GM12878 (cell line): Measurements from ENCODE around the gene ASAH2.
"Not testable (repeated sequence)": the region's sequence is repeated elsewhere in the genome, so short reads cannot be mapped to it uniquely, and the experiment has no call there.

Source experiments
- ATF2 ChIP-seq: IDR thresholded peaks from 2 replicates; pipeline ENCODE4 v1.6.1; 2012; ENCODE audit warnings: low read length, inconsistent platforms
- EP300 ChIP-seq, 2 experiments: fragments of 150-350 bp in 1 of 2; IDR thresholded peaks; 2 replicates each; pipeline ENCODE4 v1.6.1; 2011 to 2012; ENCODE audit warnings: low read depth in 2 of 2, low read length in 2 of 2, borderline replicate concordance in 1 of 2, improper control_type of control experiment in 1 of 2, inconsistent platforms in 1 of 2; ENCODE audit not compliant: control insufficient read depth in 1 of 2
- EZH2 ChIP-seq: IDR thresholded peaks from 2 replicates; pipeline ENCODE4 v1.6.1; 2012; ENCODE audit warnings: low read depth, mild to moderate bottlenecking, control low read depth, inconsistent platforms, low read length, borderline replicate concordance; ENCODE audit not compliant: control insufficient read depth
- IKZF1 ChIP-seq: fragments of 450-650 bp; conservative IDR thresholded peaks from 2 replicates; pipeline ENCODE4 v1.6.1; 2017; ENCODE audit warnings: antibody characterized with exemption, mild to moderate bottlenecking
- MXI1 ChIP-seq: fragments of 150-350 bp; IDR thresholded peaks from 2 replicates; pipeline ENCODE4 v1.6.1; 2011; ENCODE audit warnings: low read depth, mild to moderate bottlenecking, inconsistent platforms, low read length, improper control_type of control experiment
- RCOR1 ChIP-seq: conservative IDR thresholded peaks from 2 replicates; pipeline ENCODE4 v1.6.1; 2012; ENCODE audit warnings: low read depth, low read length, improper control_type of control experiment
- REST ChIP-seq: IDR thresholded peaks from 2 replicates; pipeline ENCODE4 v1.6.1; 2012; ENCODE audit warnings: mild to moderate bottlenecking, low read depth, low read length

- TF ChIP-seq EZH2; REST; MXI1; EP300 (IDR thresholded peaks at IDR 0.05; ENCODE audit: borderline replicate concordance in 1 of 2, control insufficient read depth in 1 of 2, low read depth in 2 of 2, low read length in 2 of 2); ATF2; IKZF1; RCOR1: not testable (repeated sequence)
Observed at GRCh38 chr10:50241478-50241877, 9.8 kb downstream of the ASAH2 start.
